Activated CD4-positive, CD25-positive, alpha-beta regulatory T cell treated with anti-CD3 and anti-CD28 coated beads, Interleukin-2, amount 50 U/mL, for 72 hours (primary cell): Measurements from ENCODE around the gene TJP2.

Source experiments
- DNase-seq: peaks from one replicate; pipeline ENCODE4 v3.0.0; 2021

TJP2 gene

GRCh38 chr9:69193685-69194032 is 19.6 kb downstream of the TJP2 start:
- no peak for DNase-seq

- DNase-seq: no peak
Observed at GRCh38 chr9:69194702-69195418, 20.8 kb downstream of the TJP2 start.

GRCh38 chr9:69195668-69196067 is 21.6 kb downstream of the TJP2 start:
- DNase-seq: no peak

- no peak for DNase-seq
Observed at GRCh38 chr9:69197687-69198086, 23.6 kb downstream of the TJP2 start.

GRCh38 chr9:69198521-69199220 is 24.6 kb downstream of the TJP2 start:
- no peak for DNase-seq

- no peak for DNase-seq
Observed at GRCh38 chr9:69199769-69200470, 25.8 kb downstream of the TJP2 start.

GRCh38 chr9:69202556-69202955 is 28.5 kb downstream of the TJP2 start:
- no peak for DNase-seq

GRCh38 chr9:69204326-69204725 is 30.2 kb downstream of the TJP2 start:
- no peak for DNase-seq

GRCh38 chr9:69204849-69205248 is 30.8 kb downstream of the TJP2 start:
- DNase-seq: no peak

- no peak for DNase-seq
Observed at GRCh38 chr9:69206047-69206446, 32.0 kb downstream of the TJP2 start.

GRCh38 chr9:69207503-69207902 is 33.4 kb downstream of the TJP2 start:
- DNase-seq: no peak

GRCh38 chr9:69211424-69212036 is 37.5 kb downstream of the TJP2 start:
- no peak for DNase-seq

- no peak for DNase-seq
Observed at GRCh38 chr9:69213647-69214046, 39.6 kb downstream of the TJP2 start.

GRCh38 chr9:69214939-69215338 is 40.9 kb downstream of the TJP2 start:
- DNase-seq: no peak

GRCh38 chr9:69215774-69216485 is 41.9 kb downstream of the TJP2 start:
- no peak for DNase-seq

- DNase-seq: no peak
Observed at GRCh38 chr9:69218166-69218565, 44.1 kb downstream of the TJP2 start.

- no peak for DNase-seq
Observed at GRCh38 chr9:69221036-69221435, 47.0 kb downstream of the TJP2 start.

GRCh38 chr9:69222970-69223369 is 48.9 kb downstream of the TJP2 start:
- DNase-seq: no peak

GRCh38 chr9:69223605-69224004 is 49.5 kb downstream of the TJP2 start:
- no peak for DNase-seq

- no peak for DNase-seq
Observed at GRCh38 chr9:69229367-69229766, 55.3 kb downstream of the TJP2 start.

- no peak for DNase-seq
Observed at GRCh38 chr9:69232135-69232534, 58.1 kb downstream of the TJP2 start.

- no peak for DNase-seq
Observed at GRCh38 chr9:69234683-69235082, 60.6 kb downstream of the TJP2 start.

GRCh38 chr9:69236188-69236587 is 62.1 kb downstream of the TJP2 start:
- no peak for DNase-seq
